OCI-LY1 (cell line): Measurements from ENCODE around the gene ILF3.

Experiments
- CTCF ChIP-seq: fragments of 200-600 bp; sonication (generic), shearing (Covaris generic); IDR thresholded peaks from 2 replicates; pipeline ENCODE4 v1.5.1; 2017; ENCODE audit warnings: mild to moderate bottlenecking, antibody characterized with exemption, low read length, moderate library complexity, mixed read lengths
- EZH2 ChIP-seq: fragments of 200-600 bp; sonication (generic), shearing (Covaris generic); IDR thresholded peaks from 2 replicates; pipeline ENCODE4 v1.8.0; 2017; ENCODE audit warnings: borderline replicate concordance, mixed run types, mild to moderate bottlenecking, antibody characterized with exemption, low read length, moderate library complexity, mixed read lengths

- TF ChIP-seq CTCF (no peak), EZH2 (no peak)
Observed at GRCh38 chr19:10706990-10707389, 52.8 kb downstream of the ILF3 start.
